IMR-90 (cell line): ENCODE measurements around the gene INMT. TPM values are rescaled to one million over a fixed set of nuclear protein-coding genes. Genes with fewer than 3 reads are reported as not detected.

Source experiments
- ATAC-seq: fragments of 200-7000 bp; cut with Tn5 transposase; 2 replicates; pipeline ENCODE4 v1.9.1; 2020; ENCODE audit warnings: low read depth, mild to moderate bottlenecking, moderate library complexity
- BruUV-seq: library from RNA; stranded (reverse); fragments of 400-500 nt; replicated peaks from 2 replicates; lab custom pipeline; 2021; lab: Mats Ljungman, UMichigan
- CTCF ChIA-PET: fragments of 300-600 bp; formaldehyde crosslinking; extraction: SDS; loops from one replicate; lab custom pipeline; 2021; ENCODE audit warnings: antibody characterized with exemption; lab: Yijun Ruan, JAX
- POLR2A ChIA-PET: fragments of 300-600 bp; sonication (Branson Sonifier 250); formaldehyde crosslinking; loops from one replicate; lab custom pipeline; 2022; ENCODE audit warnings: antibody characterized with exemption; ENCODE audit not compliant: unreplicated experiment; lab: Charles Lee
- DNase-seq: peaks from one replicate; pipeline ENCODE4 v3.0.0; 2013
- H2AFZ ChIP-seq: replicated peaks from 2 replicates; pipeline ENCODE3; 2013; ENCODE audit warnings: low read length, mild to moderate bottlenecking; ENCODE audit not compliant: poor library complexity
- H2AK5ac ChIP-seq: 2 replicates; pipeline ENCODE4 v1.6.1; 2013; ENCODE audit warnings: low read depth, low read length, inconsistent platforms
- H2AK9ac ChIP-seq: replicated peaks from 2 replicates; pipeline ENCODE3; 2013; ENCODE audit warnings: mild to moderate bottlenecking, low read depth, low read length, moderate library complexity; ENCODE audit not compliant: poor library complexity
- H2BK120ac ChIP-seq: 2 replicates; pipeline ENCODE4 v1.6.1; 2013; ENCODE audit warnings: low read depth, low read length, inconsistent platforms
- H2BK15ac ChIP-seq: 3 replicates; pipeline ENCODE4 v1.6.1; 2013; ENCODE audit warnings: low read depth, low read length, inconsistent platforms
- H2BK20ac ChIP-seq: 2 replicates; pipeline ENCODE4 v1.6.1; 2013; ENCODE audit warnings: low read depth, mild to moderate bottlenecking, inconsistent platforms, low read length, moderate library complexity
- H2BK5ac ChIP-seq: 2 replicates; pipeline ENCODE4 v1.6.1; 2013; ENCODE audit warnings: mild to moderate bottlenecking, low read depth, low read length, inconsistent platforms; ENCODE audit not compliant: poor library complexity, severe bottlenecking
- H3K14ac ChIP-seq: replicated peaks from 2 replicates; pipeline ENCODE4 v1.6.1; 2013; ENCODE audit warnings: low read depth, low read length, inconsistent platforms
- H3K18ac ChIP-seq: 2 replicates; pipeline ENCODE4 v1.6.1; 2013; ENCODE audit warnings: low read depth, low read length, control low read depth
- H3K23ac ChIP-seq: 2 replicates; pipeline ENCODE4 v1.6.1; 2013; ENCODE audit warnings: low read depth, low read length, inconsistent platforms
- H3K27ac ChIP-seq: 2 replicates; pipeline ENCODE4 v1.5.1; 2013; ENCODE audit warnings: mild to moderate bottlenecking, control low read depth, low read length; ENCODE audit not compliant: insufficient read depth
- H3K27me3 ChIP-seq: 2 replicates; pipeline ENCODE4 v1.6.1; 2013; ENCODE audit warnings: low read length; ENCODE audit not compliant: control insufficient read depth, insufficient read depth
- H3K36me3 ChIP-seq: 2 replicates; pipeline ENCODE4 v1.6.1; 2013; ENCODE audit warnings: low read length, mixed read lengths; ENCODE audit not compliant: control insufficient read depth, insufficient read depth
- H3K4ac ChIP-seq: 2 replicates; pipeline ENCODE4 v1.6.1; 2013; ENCODE audit warnings: low read depth, low read length, inconsistent platforms
- H3K4me1 ChIP-seq: 2 replicates; pipeline ENCODE4 v1.6.1; 2013; ENCODE audit warnings: low read length, mixed read lengths; ENCODE audit not compliant: control insufficient read depth, insufficient read depth
- H3K4me2 ChIP-seq: 2 replicates; pipeline ENCODE4 v1.6.1; 2013; ENCODE audit warnings: low read depth, mild to moderate bottlenecking, control low read depth, low read length, moderate library complexity
- H3K4me3 ChIP-seq: 2 replicates; pipeline ENCODE4 v1.5.1; 2013; ENCODE audit warnings: low read depth, mild to moderate bottlenecking, control low read depth, low read length, moderate library complexity; ENCODE audit not compliant: insufficient read depth
- H3K56ac ChIP-seq: 2 replicates; pipeline ENCODE4 v1.6.1; 2013; ENCODE audit warnings: low read length, inconsistent platforms; ENCODE audit not compliant: insufficient read depth; ENCODE audit errors: extremely low read depth
- H3K79me1 ChIP-seq, 2 experiments: 2 replicates each; pipeline ENCODE4 v1.6.1; 2013; ENCODE audit warnings: low read length in 2 of 2, inconsistent platforms in 1 of 2, low read depth in 1 of 2
- H3K9ac ChIP-seq: 2 replicates; pipeline ENCODE4 v1.6.1; 2013; ENCODE audit warnings: low read depth, low read length, control low read depth
- H3K9me1 ChIP-seq: 2 replicates; pipeline ENCODE4 v1.6.1; 2013; ENCODE audit warnings: low read length, inconsistent platforms; ENCODE audit not compliant: insufficient read depth
- H3K9me3 ChIP-seq: 2 replicates; pipeline ENCODE4 v1.6.1; 2013; ENCODE audit warnings: low read length; ENCODE audit not compliant: control insufficient read depth, insufficient read depth
- H4K20me1 ChIP-seq: 2 replicates; pipeline ENCODE4 v1.6.1; 2013; ENCODE audit warnings: low read length, inconsistent platforms; ENCODE audit not compliant: insufficient read depth
- H4K5ac ChIP-seq: 2 replicates; pipeline ENCODE4 v1.6.1; 2013; ENCODE audit warnings: mild to moderate bottlenecking, low read depth, low read length, control low read depth
- H4K8ac ChIP-seq, 2 experiments: 2 replicates each; pipeline ENCODE4 v1.6.1; 2013; ENCODE audit warnings: low read depth in 2 of 2, low read length in 2 of 2, control low read depth in 1 of 2, inconsistent platforms in 1 of 2
- H4K91ac ChIP-seq: 2 replicates; pipeline ENCODE4 v1.6.1; 2013; ENCODE audit warnings: low read depth, low read length, inconsistent platforms; ENCODE audit not compliant: insufficient read depth
- CEBPB ChIP-seq: IDR thresholded peaks from 2 replicates; pipeline ENCODE4 v1.6.1; 2012; ENCODE audit warnings: low read depth, low read length, improper control_type of control experiment
- FOS ChIP-seq: fragments of 150-350 bp; IDR thresholded peaks from 2 replicates; pipeline ENCODE4 v1.6.1; 2016; ENCODE audit warnings: low read depth, low read length
- MAZ ChIP-seq: IDR thresholded peaks from 2 replicates; pipeline ENCODE4 v1.6.1; 2012; ENCODE audit warnings: low read depth, mild to moderate bottlenecking, low read length, improper control_type of control experiment, moderate library complexity, borderline replicate concordance
- NFE2L2 ChIP-seq: fragments of 150-350 bp; IDR thresholded peaks from 2 replicates; pipeline ENCODE4 v1.6.1; 2016; ENCODE audit warnings: low read depth, mild to moderate bottlenecking, low read length
- RCOR1 ChIP-seq: IDR thresholded peaks from 2 replicates; pipeline ENCODE4 v1.6.1; 2012; ENCODE audit warnings: mild to moderate bottlenecking, low read length, improper control_type of control experiment; ENCODE audit not compliant: insufficient replicate concordance
- SMC3 ChIP-seq: fragments of 150-350 bp; IDR thresholded peaks from 2 replicates; pipeline ENCODE4 v1.6.1; 2016; ENCODE audit warnings: low read depth, mild to moderate bottlenecking, antibody characterized with exemption, low read length, moderate library complexity
- WGBS, 2 experiments: methylation state at CpG; one replicate each; pipeline versions ENCODE4 v1.1.5 to v1.1.7; 2013; ENCODE audit warnings: missing lambda C conversion rate in 2 of 2; ENCODE audit not compliant: insufficient read length in 1 of 2; ENCODE audit errors: extremely low coverage in 2 of 2; 5-methylcytosine and 5-hydroxymethylcytosine counted together
- dilution Hi-C: fragments of 300-500 bp; cut with HindIII; formaldehyde crosslinking; loops from one replicate; pipeline ENCODE4 v1.14.3; 2018; ENCODE audit warnings: low sequenced_read_pairs; ENCODE audit not compliant: unreplicated experiment
- in situ Hi-C: fragments of 300-500 bp; cut with MboI; formaldehyde crosslinking; loops from 3 replicates; pipeline ENCODE4 v1.14.3; 2019; ENCODE audit warnings: low sequenced_read_pairs, inconsistent platforms, mixed read lengths
- intact Hi-C: fragments of 100-400 bp; cut with micrococcal nuclease; formaldehyde crosslinking; loops from 2 replicates; pipeline ENCODE4 v1.10.0; 2022
- polyA plus RNA-seq, 3 experiments: library from polyadenylated mRNA; depleted of rRNA; stranded (reverse); fragments of >200 nt; gene quantifications; 2 replicates each; pipeline ENCODE4 v1.2.3, GENCODE V29; 2012; ENCODE audit warnings: low replicate concordance in 1 of 3
- total RNA-seq: library from RNA; depleted of rRNA; stranded (reverse); fragments of >200 nt; gene quantifications from 2 replicates; pipeline ENCODE4 v1.2.3, GENCODE V29; 2012
- TF ChIP-seq, protein P1 (sequence below): fragments of 150-350 bp; IDR thresholded peaks from 2 replicates; pipeline ENCODE4 v1.6.1; 2017; ENCODE audit warnings: mild to moderate bottlenecking, antibody characterized with exemption, low read length, low read depth
- TF ChIP-seq, protein P2 (sequence below): conservative IDR thresholded peaks from 2 replicates; pipeline ENCODE4 v1.5.1; 2012; ENCODE audit warnings: mild to moderate bottlenecking, low read depth, low read length, improper control_type of control experiment

The INMT gene
- total and polyA plus RNA-seq, 2 of the 4 experiments (the other 2 are of a cell fraction) = 0.39 to 2.2 TPM

DNA sequence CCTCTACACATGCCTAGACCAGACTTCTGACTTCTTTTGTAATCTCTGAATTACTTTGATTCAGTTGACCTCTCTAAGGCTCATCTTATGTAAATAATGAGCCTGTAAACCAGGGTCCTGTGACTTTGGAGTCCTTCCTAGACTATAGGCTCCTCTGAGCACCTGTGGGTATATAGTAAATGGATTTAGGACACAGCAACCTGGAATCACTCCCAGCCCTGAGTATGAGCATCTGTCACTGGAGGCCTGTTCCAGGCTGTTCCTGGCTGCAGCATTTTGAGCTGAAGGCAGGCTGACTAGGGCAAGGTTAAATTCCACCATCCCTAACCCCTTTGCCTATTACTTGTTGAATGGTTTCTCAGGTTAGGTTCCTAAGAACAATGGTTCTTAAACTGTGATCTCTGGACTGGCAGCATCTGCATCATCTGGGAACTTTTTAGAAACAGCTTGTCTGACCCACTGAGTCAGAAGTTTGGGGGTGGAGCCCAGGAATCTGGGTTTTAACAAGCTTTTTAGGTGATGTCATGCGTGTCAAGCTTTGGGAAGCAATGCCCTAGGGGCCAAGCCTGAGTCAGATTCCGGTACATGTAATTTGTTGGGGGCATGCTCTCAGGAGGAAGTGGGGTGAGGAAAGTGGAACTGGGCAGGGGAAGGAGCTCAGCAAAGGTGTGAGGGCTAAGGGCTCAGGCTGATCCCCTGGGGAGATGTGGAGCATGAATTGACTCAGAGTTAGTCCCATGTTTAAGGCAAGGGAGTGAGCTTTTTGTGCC is 47.5 kb downstream of the INMT start:
- POLR2A ChIA-PET = interaction anchor here (0.9 kb wide), 1 partner anchor 48 kb away, joined by 3 read pairs; the partner anchor contains the start of gene INMT
- H2AFZ ChIP-seq = peak overlapping the region; percentile 72
- H2BK5ac ChIP-seq = peak overlapping the region; percentile 61
- ATAC-seq (peak; percentile 37), DNase-seq (peak; percentile 93)
- no peak overlapping the region for H3K4me3 ChIP-seq
- peak overlapping the region; percentile 91 for H3K4ac ChIP-seq
- 0 out of 2 replicates have a peak overlapping the region, but pooled peaks have one; percentile 15 for H3K4me2 ChIP-seq
- H3K4me1 ChIP-seq = peaks cover 49% of the 10 kb centered on the region
- H3K36me3 ChIP-seq = no peaks in the 10 kb centered on the region
- H3K9me1 ChIP-seq = peaks cover 44% of the 10 kb centered on the region
- peak overlapping the region; percentile 61 to 79 for H4K8ac ChIP-seq
- H4K5ac ChIP-seq = peak overlapping the region; percentile 46
- BruUV-seq = no TSS peak
- CTCF ChIA-PET = interaction anchor here (0.8 to 1.6 kb wide), 3 partner anchors 139 to 323 kb away, joined by 3 to 12 read pairs (median 4); no protein-coding TSS in a partner anchor
- H3K9me3 ChIP-seq = no peaks in the 10 kb centered on the region
- H3K79me1 ChIP-seq = peaks cover 4 to 33% of the 10 kb centered on the region in 2 experiments; a peak in 3 of 4 replicates
- intact Hi-C loops = loop anchor here (2.0 kb wide), 1 partner anchor 49 kb away; no protein-coding TSS in a partner anchor
- peak overlapping the region; percentile 91 for H2BK20ac ChIP-seq
- peak overlapping the region; percentile 93 for H2AK5ac ChIP-seq
- H2BK15ac ChIP-seq = peak overlapping the region; percentile 77
- peak overlapping the region; percentile 86 for H3K14ac ChIP-seq
- peak overlapping the region; percentile 95 for H2BK120ac ChIP-seq
- peak overlapping the region; percentile 71 for H3K18ac ChIP-seq
- H3K27ac ChIP-seq = peak overlapping the region; percentile 68
- H3K9ac ChIP-seq = peak overlapping the region; percentile 21; the same call in 1 of the 2 replicates
- H4K20me1 ChIP-seq = peaks cover 11% of the 10 kb centered on the region; the same call in 1 of the 2 replicates
- peak overlapping the region; percentile 44 for H3K56ac ChIP-seq
- H4K91ac ChIP-seq = peak overlapping the region; percentile 88
- TF ChIP-seq SMC3 = 0 out of 2 replicates have a peak, but pooled peaks have one; percentile 17
- TF ChIP-seq MAZ = peak; percentile 79
- TF ChIP-seq, protein P1, sequence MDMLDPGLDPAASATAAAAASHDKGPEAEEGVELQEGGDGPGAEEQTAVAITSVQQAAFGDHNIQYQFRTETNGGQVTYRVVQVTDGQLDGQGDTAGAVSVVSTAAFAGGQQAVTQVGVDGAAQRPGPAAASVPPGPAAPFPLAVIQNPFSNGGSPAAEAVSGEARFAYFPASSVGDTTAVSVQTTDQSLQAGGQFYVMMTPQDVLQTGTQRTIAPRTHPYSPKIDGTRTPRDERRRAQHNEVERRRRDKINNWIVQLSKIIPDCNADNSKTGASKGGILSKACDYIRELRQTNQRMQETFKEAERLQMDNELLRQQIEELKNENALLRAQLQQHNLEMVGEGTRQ = no peak
- TF ChIP-seq NFE2L2 = no peak
- TF ChIP-seq, protein P2, sequence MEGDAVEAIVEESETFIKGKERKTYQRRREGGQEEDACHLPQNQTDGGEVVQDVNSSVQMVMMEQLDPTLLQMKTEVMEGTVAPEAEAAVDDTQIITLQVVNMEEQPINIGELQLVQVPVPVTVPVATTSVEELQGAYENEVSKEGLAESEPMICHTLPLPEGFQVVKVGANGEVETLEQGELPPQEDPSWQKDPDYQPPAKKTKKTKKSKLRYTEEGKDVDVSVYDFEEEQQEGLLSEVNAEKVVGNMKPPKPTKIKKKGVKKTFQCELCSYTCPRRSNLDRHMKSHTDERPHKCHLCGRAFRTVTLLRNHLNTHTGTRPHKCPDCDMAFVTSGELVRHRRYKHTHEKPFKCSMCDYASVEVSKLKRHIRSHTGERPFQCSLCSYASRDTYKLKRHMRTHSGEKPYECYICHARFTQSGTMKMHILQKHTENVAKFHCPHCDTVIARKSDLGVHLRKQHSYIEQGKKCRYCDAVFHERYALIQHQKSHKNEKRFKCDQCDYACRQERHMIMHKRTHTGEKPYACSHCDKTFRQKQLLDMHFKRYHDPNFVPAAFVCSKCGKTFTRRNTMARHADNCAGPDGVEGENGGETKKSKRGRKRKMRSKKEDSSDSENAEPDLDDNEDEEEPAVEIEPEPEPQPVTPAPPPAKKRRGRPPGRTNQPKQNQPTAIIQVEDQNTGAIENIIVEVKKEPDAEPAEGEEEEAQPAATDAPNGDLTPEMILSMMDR = no peak
- TF ChIP-seq CEBPB = peak; percentile 18; the same call in 1 of the 2 replicates
- TF ChIP-seq FOS = peak; percentile 77; the same call in 1 of the 2 replicates
- no peak for TF ChIP-seq RCOR1
- in situ Hi-C loops = no loop called here
- H3K27me3 ChIP-seq = no peaks in the 10 kb centered on the region
- peak overlapping the region; percentile 89 for H3K23ac ChIP-seq
- H2AK9ac ChIP-seq = peak overlapping the region; percentile 45
- dilution Hi-C loops = no loop called here
- WGBS, 2 experiments = 0% methylated on average over 2 of the region's 2 CpGs; no CpG with 5 or more reads in 1 of the 2 experiments
